Liver (tissue), 3 donors: ENCODE measurements around the gene MMS22L.

Source experiments
- FOXA1 ChIP-seq: IDR thresholded peaks from 2 replicates; pipeline ENCODE4 v1.6.1; 2016; ENCODE audit warnings: antibody characterized with exemption
- GABPA ChIP-seq, 2 donors: IDR thresholded peaks in 1 of 2; conservative IDR thresholded peaks in 1 of 2; 2 replicates each; pipeline ENCODE4 v1.6.1; 2016; ENCODE audit warnings: antibody characterized with exemption in 2 of 2, mild to moderate bottlenecking in 1 of 2, moderate library complexity in 1 of 2
- RAD21 ChIP-seq, 2 donors: IDR thresholded peaks; 2 replicates each; pipeline ENCODE4 v1.6.1; 2016; ENCODE audit warnings: antibody characterized with exemption in 2 of 2, mild to moderate bottlenecking in 2 of 2
- REST ChIP-seq: IDR thresholded peaks from 2 replicates; pipeline ENCODE4 v1.6.1; 2016; ENCODE audit warnings: antibody characterized with exemption, mild to moderate bottlenecking
- RXRA ChIP-seq, 2 donors: IDR thresholded peaks; 2 replicates each; pipeline ENCODE4 v1.6.1; 2017 to 2018; ENCODE audit warnings: antibody characterized with exemption in 2 of 2, mild to moderate bottlenecking in 1 of 2
- TF ChIP-seq, protein P1 (sequence below): fragments of 150-350 bp; IDR thresholded peaks from 2 replicates; pipeline ENCODE4 v1.5.1; 2017; ENCODE audit warnings: improper control_type of control experiment, low read depth, low read length; ENCODE audit not compliant: missing input control
- donor health status: healthy.
- donor health status: healthy.

DNA sequence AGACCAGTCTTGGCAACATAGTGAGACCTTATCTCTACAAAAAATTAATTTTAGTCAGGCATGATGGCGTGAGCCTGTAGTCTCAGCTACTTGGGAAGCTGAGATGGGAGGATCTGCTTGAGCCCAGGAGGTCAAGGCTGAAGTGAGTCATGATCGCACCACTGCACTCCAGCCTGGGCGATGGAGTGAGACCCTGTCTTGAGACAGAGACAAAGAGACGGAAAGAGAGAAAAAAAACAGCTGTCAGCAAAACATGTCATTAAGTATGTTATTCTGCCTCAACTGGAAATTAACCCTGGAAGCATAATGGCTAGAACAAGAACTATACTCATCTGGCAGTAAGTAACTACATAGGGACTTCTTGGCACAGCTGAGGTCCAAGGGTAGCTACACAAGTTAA lies 7.2 kb downstream of the MMS22L start:
- TF ChIP-seq, protein P1, sequence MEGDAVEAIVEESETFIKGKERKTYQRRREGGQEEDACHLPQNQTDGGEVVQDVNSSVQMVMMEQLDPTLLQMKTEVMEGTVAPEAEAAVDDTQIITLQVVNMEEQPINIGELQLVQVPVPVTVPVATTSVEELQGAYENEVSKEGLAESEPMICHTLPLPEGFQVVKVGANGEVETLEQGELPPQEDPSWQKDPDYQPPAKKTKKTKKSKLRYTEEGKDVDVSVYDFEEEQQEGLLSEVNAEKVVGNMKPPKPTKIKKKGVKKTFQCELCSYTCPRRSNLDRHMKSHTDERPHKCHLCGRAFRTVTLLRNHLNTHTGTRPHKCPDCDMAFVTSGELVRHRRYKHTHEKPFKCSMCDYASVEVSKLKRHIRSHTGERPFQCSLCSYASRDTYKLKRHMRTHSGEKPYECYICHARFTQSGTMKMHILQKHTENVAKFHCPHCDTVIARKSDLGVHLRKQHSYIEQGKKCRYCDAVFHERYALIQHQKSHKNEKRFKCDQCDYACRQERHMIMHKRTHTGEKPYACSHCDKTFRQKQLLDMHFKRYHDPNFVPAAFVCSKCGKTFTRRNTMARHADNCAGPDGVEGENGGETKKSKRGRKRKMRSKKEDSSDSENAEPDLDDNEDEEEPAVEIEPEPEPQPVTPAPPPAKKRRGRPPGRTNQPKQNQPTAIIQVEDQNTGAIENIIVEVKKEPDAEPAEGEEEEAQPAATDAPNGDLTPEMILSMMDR, result no peak
- TF ChIP-seq RAD21 (IDR thresholded peaks at IDR 0.05), result no peak
- TF ChIP-seq GABPA (IDR thresholded peaks at IDR 0.05 in 1 of 2, conservative IDR thresholded peaks at IDR 0.05 in 1 of 2), result no peak
- no peak for TF ChIP-seq REST
- TF ChIP-seq RXRA (IDR thresholded peaks at IDR 0.05), result no peak
- TF ChIP-seq FOXA1, result no peak
